GOT3 (cell line): ENCODE measurements around the gene NKX2-3.

Source experiments
- DNase-seq: peaks from one replicate; lab custom pipeline; 2025; ENCODE audit warnings: mixed read lengths; lab: John Stamatoyannopoulos, UW

NKX2-3 gene

DNA sequence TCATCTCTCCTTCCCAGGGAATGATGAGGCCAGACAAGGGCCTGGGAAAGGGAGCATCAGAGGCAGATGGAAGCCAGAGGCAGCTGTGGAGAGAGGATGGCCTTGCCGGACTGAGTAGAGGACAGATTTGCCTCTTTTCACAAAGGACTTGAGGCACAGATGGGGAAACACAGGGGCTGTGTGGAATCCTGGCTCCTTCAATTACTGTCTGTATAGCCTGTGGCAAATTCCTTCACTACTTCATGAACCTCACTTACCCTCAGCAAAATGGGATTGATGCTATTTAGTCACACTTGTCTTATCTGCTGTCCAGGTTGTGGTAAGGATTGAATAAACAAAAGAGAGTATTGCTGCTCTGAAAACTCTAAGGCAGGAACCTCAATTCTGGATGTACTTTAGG is 47.2 kb downstream of the NKX2-3 start:
- DNase-seq = no peak

GRCh38 chr10:99582255-99582770 is 49.6 kb downstream of the NKX2-3 start:
- no peak for DNase-seq

DNA sequence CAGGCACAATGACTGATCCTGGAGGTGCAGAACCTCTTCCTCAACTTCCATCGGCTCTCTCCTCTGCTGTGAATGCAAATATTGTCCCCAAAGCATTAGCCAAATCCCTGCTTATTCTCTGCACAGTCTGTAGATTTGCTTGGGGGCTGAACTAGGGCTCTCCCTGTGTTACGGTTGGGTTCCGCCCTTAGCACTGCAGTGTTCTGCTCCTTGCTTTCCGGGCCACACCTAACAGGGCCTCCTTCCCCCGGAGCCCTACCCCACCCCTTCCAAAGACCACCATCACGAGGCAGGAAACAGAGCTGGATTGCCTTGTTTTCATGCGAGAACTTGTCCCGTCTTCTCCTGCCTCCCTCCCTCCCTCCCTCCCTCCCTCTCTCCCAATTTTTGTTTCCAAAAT is 50.9 kb downstream of the NKX2-3 start:
- DNase-seq = no peak
